ENCODE data around the gene KCNK1. TPM values are rescaled to one million over a fixed set of nuclear protein-coding genes. Genes with fewer than 3 reads are reported as not detected.

Gene KCNK1
- total RNA-seq, 4 donors from 2014 or later, result 2.2 to 5.5 (median 3.2) TPM

DNA sequence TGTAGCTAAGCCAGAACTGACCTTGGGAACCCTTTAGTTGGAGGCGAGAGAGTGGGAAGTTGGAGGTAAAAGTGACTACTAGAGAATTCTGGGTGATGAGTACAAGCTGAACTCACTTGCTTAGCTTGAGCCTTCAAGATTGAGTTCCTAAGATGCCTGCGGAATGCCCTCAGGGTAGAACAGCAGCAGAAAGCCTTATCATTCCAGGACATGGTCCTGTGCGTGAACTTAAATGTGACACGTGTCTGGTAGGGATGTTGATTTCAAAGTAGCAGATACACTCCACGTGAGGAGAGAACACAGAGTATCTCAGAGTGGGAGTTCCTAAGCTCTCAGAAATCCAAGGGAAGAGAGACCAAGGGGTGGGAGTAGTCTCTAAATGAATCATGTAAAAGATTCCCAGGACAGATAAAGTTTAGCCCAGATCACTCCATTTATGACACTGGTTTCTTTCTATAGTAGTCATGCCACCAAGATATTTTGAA, 60.1 kb downstream of the KCNK1 start:
- TF ChIP-seq, protein P1, sequence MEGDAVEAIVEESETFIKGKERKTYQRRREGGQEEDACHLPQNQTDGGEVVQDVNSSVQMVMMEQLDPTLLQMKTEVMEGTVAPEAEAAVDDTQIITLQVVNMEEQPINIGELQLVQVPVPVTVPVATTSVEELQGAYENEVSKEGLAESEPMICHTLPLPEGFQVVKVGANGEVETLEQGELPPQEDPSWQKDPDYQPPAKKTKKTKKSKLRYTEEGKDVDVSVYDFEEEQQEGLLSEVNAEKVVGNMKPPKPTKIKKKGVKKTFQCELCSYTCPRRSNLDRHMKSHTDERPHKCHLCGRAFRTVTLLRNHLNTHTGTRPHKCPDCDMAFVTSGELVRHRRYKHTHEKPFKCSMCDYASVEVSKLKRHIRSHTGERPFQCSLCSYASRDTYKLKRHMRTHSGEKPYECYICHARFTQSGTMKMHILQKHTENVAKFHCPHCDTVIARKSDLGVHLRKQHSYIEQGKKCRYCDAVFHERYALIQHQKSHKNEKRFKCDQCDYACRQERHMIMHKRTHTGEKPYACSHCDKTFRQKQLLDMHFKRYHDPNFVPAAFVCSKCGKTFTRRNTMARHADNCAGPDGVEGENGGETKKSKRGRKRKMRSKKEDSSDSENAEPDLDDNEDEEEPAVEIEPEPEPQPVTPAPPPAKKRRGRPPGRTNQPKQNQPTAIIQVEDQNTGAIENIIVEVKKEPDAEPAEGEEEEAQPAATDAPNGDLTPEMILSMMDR (IDR thresholded peaks at IDR 0.05), result no peak
- no peak for TF ChIP-seq EP300 (IDR thresholded peaks at IDR 0.05)
- no peak for TF ChIP-seq POLR2A (IDR thresholded peaks at IDR 0.05)
- no peak for TF ChIP-seq POLR2AphosphoS5 (IDR thresholded peaks at IDR 0.05)
- Histone ChIP-seq H3K27ac (no peak overlapping the region), H3K36me3 (no peaks in the 10 kb centered on the region), H3K27me3 (no peaks in the 10 kb centered on the region), H3K4me3 (no peak overlapping the region), H3K9me3 (no peaks in the 10 kb centered on the region), H3K4me1 (no peaks in the 10 kb centered on the region)
- no peak for ATAC-seq
- WGBS, 2 donors (ENCODE audit: low coverage in 1 of 2), result 67 to 68% methylated on average over 4 of the region's 5 CpGs

DNA sequence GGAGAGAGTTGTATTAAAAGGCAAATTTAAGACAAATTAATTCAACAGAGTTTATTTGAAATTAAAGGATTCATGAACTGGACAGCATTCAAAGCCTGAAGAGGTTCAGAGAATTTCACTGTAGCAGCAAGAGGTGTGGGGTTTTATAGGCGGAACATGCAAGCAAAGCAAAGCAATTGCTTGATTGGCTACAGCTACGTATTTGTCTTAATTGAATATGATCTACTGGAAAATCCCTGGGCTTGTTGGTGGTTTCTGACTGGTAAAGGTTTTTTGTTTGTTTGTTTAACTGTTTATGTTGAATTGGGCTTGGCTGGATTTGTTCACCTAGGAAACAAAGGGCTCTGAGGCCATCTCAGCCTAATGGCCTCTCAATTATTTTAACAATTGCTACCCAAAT, 61.5 kb downstream of the KCNK1 start:
- Histone ChIP-seq H3K27me3 (no peaks in the 10 kb centered on the region), H3K4me3 (no peak overlapping the region), H3K9me3 (no peaks in the 10 kb centered on the region), H3K27ac (no peak overlapping the region), H3K36me3 (no peaks in the 10 kb centered on the region), H3K4me1 (no peaks in the 10 kb centered on the region)
- no peak for ATAC-seq
- 96% methylated on average over 2 of the region's 2 CpGs; no CpG with 5 or more reads in 1 of the 2 donors for WGBS, 2 donors (ENCODE audit: low coverage in 1 of 2)
- TF ChIP-seq POLR2AphosphoS5 (IDR thresholded peaks at IDR 0.05), result no peak
- TF ChIP-seq, protein P1 (IDR thresholded peaks at IDR 0.05), result no peak
- TF ChIP-seq EP300 (IDR thresholded peaks at IDR 0.05), result no peak
- TF ChIP-seq POLR2A (IDR thresholded peaks at IDR 0.05), result no peak

DNA sequence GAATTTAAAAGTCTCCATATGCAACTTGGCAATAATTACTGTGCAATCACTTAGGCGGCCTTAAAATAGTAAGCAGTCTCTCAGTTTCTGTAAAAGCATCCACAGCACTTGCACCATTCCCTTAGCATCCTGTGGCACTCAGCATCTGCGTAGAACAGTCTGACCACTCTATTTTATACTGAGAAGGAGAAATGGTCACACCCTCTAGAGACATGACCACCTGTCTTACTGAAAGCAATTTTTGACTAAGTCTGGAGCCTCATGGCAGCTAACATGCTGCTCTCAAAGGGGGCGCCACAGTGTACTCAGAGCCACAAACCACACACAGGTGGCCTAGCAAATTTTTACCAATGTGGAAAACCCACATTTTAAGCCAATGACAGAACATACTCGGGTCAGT, 62.0 kb downstream of the KCNK1 start:
- H3K4me1 ChIP-seq, result no peaks in the 10 kb centered on the region
- no peaks in the 10 kb centered on the region for H3K27me3 ChIP-seq
- H3K36me3 ChIP-seq, result no peaks in the 10 kb centered on the region
- TF ChIP-seq, protein P1 (IDR thresholded peaks at IDR 0.05), result no peak
- TF ChIP-seq POLR2AphosphoS5 (IDR thresholded peaks at IDR 0.05), result no peak
- no peak for TF ChIP-seq EP300 (IDR thresholded peaks at IDR 0.05)
- TF ChIP-seq POLR2A (IDR thresholded peaks at IDR 0.05), result no peak
- H3K9me3 ChIP-seq, result no peaks in the 10 kb centered on the region
- no peak overlapping the region for H3K4me3 ChIP-seq
- ATAC-seq, result no peak
- whole genome bisulfite sequencing, 2 donors (ENCODE audit: low coverage in 1 of 2), result 85 to 98% methylated on average over 3 to 4 of the region's 4 CpGs
- H3K27ac ChIP-seq, result no peak overlapping the region

DNA sequence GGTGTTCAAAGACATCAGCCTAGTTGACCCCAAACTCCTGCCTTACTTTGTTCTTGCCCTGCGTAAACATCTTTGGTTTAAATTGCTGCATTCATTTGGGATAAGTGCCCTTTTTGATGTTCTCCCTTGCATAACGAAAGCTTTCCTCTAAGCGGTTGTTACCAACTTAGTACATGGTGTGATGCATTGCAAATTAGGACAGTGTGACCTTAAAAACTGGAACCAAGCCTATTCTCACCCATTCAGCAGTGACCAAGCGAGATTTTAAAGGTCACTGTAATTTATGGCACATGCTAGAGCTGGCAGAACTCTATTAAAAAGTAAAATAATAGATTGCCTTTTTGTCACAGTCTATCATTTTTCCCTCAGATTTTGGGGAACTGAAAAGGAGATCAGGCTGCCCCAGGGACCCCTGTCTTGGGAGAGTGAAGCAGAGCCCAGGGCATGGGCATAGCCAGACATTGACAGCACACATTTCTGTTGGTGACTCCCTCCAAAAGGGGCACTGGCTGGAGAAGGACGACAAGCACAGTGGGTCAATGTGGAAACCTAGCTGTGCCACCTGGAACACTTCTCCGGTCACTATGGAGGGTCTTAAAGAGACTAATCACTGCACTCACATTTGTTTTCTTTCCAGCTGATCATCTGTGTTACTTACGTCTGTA, 63.9 kb downstream of the KCNK1 start:
- H3K4me1 ChIP-seq, result no peaks in the 10 kb centered on the region
- H3K27ac ChIP-seq, result no peak overlapping the region
- WGBS, 2 donors (ENCODE audit: low coverage in 1 of 2), result 81 to 86% methylated on average over 3 to 7 of the region's 7 CpGs
- no peaks in the 10 kb centered on the region for H3K27me3 ChIP-seq
- ATAC-seq, result no peak
- TF ChIP-seq, protein P1 (IDR thresholded peaks at IDR 0.05), result no peak
- TF ChIP-seq POLR2AphosphoS5 (IDR thresholded peaks at IDR 0.05) (peak; percentile 14), POLR2A (IDR thresholded peaks at IDR 0.05) (no peak)
- no peaks in the 10 kb centered on the region for H3K9me3 ChIP-seq
- H3K4me3 ChIP-seq, result no peak overlapping the region
- H3K36me3 ChIP-seq, result no peaks in the 10 kb centered on the region

DNA sequence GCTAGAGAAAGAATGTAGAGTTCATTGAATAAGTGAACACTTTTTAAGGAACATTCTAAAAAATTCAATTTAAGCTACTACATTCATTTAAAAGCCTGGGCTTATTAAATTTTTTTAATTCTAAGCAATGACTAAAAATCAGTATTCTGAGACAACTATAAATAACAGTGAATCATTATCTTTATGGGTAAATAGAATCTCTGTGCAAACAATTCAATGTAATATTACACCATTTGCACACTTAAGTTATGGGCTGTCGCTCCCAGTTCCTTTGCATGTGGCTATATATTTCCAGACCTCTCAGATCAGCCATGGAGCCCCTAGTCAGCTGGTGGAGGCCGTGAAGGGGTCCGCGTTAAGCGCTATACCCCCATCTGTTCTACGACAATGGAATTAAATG, 65.1 kb downstream of the KCNK1 start:
- no peaks in the 10 kb centered on the region for H3K9me3 ChIP-seq
- TF ChIP-seq, protein P1 (IDR thresholded peaks at IDR 0.05), result no peak
- no peak overlapping the region for H3K27ac ChIP-seq
- ATAC-seq, result no peak
- WGBS, 2 donors (ENCODE audit: low coverage in 1 of 2), result 87 to 92% methylated on average over 4 to 6 of the region's 6 CpGs
- no peaks in the 10 kb centered on the region for H3K27me3 ChIP-seq
- no peaks in the 10 kb centered on the region for H3K36me3 ChIP-seq
- H3K4me1 ChIP-seq, result no peaks in the 10 kb centered on the region
- H3K4me3 ChIP-seq, result no peak overlapping the region
